T-helper 1 cell treated with Interleukin-12 subunit alpha and Interleukin-12 subunit beta and Interleukin-4 antibody, amounts not matched to agents 30 ng/mL and 1 ng/mL, for 36 hours (primary cell): ENCODE measurements around the gene ST6GALNAC5. TPM values are rescaled to one million over a fixed set of nuclear protein-coding genes. Genes with fewer than 3 reads are reported as not detected.

Experiments
- intact Hi-C: fragments of 100-400 bp; cut with micrococcal nuclease; formaldehyde crosslinking; loops from one replicate; pipeline ENCODE4 v1.15.1; 2024
- total RNA-seq: library from RNA; stranded (reverse); gene quantifications from 2 replicates; pipeline ENCODE4 v1.2.3, GENCODE V29; 2022

Gene ST6GALNAC5
- total RNA-seq, 1 donor from 2014 or later, result not detected

DNA sequence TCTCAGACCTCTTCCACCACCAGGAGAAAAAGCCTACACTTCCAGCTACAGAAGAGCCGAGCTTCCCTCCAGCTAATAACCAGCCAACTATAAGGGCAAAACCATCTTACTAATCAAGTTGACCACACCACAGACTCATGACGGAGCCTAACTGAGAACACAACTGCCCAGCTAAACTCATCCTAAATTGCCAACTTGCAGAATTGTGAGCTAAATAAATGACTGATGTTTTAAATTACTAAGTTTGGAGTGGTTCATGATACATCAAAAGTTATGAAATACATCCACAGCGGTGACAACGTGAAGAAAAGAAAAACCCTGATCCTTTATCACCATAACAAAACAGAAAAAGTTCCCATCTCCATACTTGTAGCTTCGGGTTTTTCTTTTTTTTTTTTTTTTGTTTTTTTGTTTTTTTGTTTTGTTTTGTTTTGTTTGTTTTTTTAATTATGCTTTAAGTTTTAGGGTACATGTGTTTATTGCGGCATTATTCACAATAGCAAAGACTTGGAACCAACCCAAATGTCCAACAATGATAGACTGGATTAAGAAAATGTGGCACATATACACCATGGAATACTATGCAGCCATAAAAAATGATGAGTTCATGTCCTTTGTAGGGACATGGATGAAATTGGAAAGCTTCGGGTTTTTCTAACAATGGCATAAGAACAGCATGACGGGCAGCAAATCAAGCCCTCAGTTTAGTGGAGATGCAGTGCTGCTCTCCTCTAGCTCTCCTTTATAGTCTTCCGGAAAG is 229.4 kb downstream of the ST6GALNAC5 start:
- intact Hi-C loops, result no loop called here

DNA sequence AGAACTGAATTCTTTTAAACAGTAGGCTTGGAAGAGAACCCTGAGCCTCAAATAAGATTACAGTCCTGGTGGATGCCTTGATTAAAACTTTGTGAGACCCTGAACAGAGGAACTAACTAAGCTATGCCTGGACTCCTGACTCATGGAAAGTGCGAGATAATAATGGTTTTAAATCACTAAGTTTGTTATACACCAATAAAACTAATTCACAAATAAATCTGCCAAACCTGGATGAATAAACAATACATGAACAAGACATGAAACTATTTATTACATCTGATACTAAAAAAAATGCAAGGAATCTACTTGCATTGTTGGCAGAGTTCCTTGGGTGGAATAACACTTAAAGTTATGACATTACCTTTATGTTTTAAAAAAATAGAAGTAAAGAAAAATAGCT is 233.6 kb downstream of the ST6GALNAC5 start:
- intact Hi-C loops, result no loop called here

DNA sequence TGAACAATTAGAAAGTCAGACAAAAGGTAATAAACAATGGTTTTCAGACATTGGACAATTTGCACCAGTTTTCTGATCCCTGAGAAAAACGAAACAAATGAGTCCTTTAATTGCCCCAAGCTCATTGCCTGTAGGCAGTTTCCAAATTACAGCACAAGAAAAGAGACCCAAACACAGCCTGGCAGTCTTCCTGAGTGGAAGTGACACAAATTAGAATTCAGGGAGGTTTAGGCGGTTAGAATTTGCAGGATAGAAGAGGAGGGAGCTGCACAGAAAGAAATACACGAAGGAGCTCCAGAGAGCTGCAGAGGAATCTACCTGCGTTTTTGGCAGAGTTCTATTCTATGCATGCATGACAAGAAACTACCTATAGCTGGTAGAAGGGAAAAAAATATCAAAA is 236.2 kb downstream of the ST6GALNAC5 start:
- intact Hi-C loops, result no loop called here

DNA sequence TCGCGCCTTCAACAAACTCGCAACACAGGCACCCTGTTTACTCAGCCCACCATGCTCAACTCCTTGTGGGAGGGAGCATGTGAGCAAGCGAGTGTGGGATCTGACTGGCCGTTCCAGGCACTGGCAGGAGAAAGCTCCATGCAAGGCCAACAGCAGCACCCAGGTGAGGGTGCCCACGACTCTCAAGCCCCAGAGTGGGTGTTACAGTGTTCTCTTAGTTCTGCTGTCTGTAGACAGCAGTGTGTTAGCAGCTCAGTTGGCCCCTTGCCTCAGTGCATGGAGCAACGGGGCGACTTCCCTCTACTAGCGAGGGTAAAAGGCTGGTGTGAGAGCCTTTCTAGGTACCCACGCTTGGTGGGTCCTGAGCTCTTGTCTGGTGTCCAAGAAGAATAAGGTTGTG is 237.4 kb downstream of the ST6GALNAC5 start:
- intact Hi-C loops, result no loop called here
